GM18498 (cell line): ENCODE results near the gene RDH5.
"Not testable (repeated sequence)": the region's sequence is repeated elsewhere in the genome, so short reads cannot be mapped to it uniquely, and the experiment has no call there.

Experiments used
- ATAC-seq: cut with Tn5 transposase; IDR thresholded peaks from one replicate; pipeline ENCODE4 v1.9.1; 2021; ENCODE audit warnings: mild to moderate bottlenecking, moderate library complexity; ENCODE audit not compliant: unreplicated experiment

Gene RDH5

DNA sequence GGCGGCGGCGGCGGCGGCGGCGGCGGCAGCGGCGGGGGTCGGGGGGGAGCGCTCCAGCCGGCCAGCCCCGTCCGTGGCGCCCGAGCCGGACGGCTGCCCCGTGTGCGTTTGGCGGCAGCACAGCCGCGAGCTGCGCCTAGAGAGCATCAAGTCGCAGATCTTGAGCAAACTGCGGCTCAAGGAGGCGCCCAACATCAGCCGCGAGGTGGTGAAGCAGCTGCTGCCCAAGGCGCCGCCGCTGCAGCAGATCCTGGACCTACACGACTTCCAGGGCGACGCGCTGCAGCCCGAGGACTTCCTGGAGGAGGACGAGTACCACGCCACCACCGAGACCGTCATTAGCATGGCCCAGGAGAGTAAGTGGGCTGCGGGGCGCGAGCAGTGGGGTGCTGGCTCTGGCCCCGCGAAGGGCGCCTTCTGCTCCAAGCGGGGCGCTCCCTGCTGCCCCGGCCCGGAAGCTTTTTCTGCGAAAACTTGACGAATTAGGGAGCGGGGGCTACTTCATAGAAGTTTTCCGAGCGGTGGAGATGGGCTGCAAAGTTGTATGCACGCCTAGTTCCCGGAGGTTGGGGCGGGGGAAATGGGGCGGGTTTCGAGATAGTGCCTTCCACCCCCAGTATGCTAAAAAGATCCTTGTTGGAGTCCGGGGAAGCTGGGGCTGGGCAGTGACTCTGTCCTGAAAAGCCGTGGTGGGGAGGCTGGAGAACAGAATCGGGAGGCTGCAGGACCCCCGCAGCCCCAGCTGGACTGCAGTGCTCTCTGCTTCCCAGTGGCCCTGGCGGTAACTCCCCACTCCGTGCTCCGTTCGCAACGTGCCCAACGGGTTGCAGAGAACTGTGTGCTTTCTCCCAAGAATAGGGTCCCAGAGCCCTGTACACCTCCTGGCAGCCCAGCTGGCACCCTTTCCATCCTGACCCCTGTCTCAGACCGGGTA is 23.5 kb downstream of the RDH5 start:
- ATAC-seq: peak; percentile 52

DNA sequence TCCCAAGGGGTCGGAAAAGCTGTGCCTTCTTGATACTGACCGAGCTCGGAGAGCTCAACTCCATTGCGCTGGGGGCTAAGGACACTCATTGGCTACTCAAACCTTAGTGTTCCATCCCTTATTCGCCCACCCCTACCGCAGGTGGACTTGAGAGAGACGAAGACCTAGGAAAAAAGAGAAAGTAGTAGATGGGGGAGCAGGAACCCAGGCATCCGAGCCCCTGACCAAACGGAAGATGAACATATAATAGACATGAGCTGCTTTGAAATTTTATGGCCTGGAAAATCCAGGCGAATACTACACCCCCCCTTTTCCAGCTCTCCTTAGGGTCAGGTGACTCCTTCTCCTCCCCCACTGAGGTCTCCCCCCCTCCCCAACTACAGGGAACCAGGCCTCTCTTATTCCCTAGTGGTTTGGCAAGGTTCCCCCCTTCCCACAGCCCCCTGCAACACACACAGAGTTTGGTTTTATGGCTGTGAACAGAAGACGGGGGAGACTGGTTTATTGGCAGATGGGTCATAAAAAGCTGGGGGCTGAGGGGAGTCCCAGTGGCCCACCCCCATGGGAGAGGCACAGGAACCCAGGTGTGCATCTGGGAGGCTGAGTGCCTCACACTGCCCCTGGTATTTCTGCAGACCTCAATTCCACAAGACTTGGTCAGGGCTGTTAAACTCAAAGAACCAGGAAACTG is 24.3 kb downstream of the RDH5 start:
- ATAC-seq: no peak

DNA sequence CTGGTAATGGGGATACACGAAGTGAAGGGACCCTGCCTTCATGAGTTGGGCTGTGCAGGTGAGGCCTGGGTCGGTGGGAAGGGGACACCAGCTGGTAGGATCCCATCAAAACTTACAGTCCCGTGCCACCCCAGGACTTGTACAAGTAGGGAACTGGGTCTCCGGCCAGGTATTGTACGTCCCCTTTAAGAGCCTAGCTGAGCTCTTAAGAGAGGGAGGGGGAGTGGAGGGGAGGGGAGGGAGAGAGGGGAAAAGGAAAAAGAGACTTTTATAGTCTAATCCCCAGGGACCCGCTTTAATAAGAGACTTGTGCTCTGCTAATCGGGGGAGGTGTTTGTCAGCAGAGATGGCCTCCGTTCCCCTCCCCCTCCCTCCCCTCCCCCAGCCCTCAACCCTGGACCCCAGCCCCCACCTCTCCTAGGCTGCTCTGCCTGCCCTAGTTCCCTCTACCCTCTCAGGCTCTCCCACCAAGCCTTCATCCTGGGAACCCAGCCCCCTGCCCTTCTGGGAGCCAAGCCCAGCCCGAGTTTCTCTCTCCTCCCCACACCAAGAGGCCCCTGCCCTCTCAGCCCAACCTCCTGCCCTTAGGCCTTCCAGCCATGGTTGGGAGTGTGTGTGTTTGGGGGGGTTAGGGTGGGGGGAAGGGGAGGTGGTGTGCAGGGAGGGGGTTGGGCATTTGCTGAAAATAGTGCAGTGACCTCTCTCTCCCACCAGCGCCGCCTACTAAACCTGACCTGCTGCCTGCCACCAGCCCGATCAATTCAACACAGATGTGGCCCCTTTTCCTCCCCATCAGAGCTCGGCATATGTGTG is 25.4 kb downstream of the RDH5 start:
- no peak for ATAC-seq

- ATAC-seq: no peak
Measured at GRCh38 chr12:55746174-55746912, 26.1 kb downstream of the RDH5 start.

GRCh38 chr12:55746913-55747231 is 26.7 kb downstream of the RDH5 start:
- no peak for ATAC-seq

GRCh38 chr12:55748230-55748993 is 28.2 kb downstream of the RDH5 start:
- ATAC-seq: no peak

DNA sequence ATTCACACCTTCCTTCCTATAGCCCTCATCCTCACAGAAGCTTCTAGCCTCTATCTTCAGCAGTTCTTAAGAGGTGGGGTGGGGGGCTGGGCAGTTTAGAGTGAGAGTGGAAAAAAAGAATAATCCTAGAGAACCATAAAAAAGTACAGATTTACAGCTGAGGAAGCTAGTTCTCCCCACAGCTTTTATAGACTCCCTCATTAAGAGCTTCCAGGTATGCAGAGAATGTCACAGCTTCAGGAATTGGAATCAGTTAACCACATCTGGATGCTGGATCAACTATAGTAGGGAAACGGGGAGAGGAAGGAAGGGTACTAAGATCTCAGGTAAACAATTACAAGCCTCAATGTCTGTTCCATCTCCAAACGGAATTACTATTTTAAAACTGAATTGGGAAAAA is 35.1 kb downstream of the RDH5 start:
- no peak for ATAC-seq

- no peak for ATAC-seq
Measured at GRCh38 chr12:55757701-55758100, 37.5 kb downstream of the RDH5 start.

- ATAC-seq: not testable (repeated sequence)
Measured at GRCh38 chr12:55758575-55758974, 38.4 kb downstream of the RDH5 start.

- ATAC-seq: no peak
Measured at GRCh38 chr12:55760663-55761062, 40.5 kb downstream of the RDH5 start.

- ATAC-seq: no peak
Measured at GRCh38 chr12:55762646-55763045, 42.5 kb downstream of the RDH5 start.

- ATAC-seq: no peak
Measured at GRCh38 chr12:55765736-55766290, 45.6 kb downstream of the RDH5 start.

DNA sequence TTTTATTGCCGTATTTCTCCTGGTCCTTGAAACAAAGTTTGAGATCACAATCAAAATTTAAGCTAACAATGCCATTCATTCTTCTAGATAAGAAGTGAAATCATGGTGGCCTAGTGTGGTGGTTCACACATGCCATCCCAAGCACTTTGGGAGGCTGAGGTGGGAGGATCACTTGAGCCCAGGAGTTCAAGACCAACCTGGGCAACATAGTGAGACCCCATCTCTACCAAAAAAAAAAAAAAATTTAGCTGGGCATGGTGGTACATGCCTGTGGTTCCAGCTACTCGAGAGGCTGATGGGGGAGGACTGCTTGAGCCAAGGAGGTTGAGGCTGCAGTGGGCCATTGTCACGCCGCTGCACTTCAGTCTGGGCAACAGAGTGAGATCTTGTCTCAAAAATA is 47.0 kb downstream of the RDH5 start:
- no peak for ATAC-seq

DNA sequence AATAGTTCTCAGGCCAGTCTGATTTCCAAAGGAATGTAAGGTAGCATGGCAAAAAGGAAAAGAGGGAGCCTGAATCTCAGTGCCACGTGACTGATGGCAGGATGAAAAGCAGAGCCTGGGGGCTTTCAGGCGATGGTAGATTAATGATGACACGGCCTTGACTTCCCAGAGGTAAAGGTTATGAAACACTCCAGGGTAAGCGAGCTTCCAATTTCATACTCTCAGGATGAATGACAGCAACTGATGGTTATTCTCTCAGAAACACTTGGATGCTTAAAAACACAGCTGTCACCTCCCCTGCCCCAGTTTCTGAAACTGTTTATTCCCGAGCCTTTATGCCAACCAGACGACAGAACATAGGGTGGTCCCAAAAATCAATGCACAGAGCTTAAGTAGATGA is 51.5 kb downstream of the RDH5 start:
- ATAC-seq: no peak
